SK-N-SH (cell line): ENCODE results near the gene APOO. TPM values are rescaled to one million over a fixed set of nuclear protein-coding genes. Genes with fewer than 3 reads are reported as not detected.

Experiments
- CTCF ChIA-PET: fragments of 300-600, 350-600 bp; formaldehyde crosslinking; extraction: SDS; loops from one replicate; lab custom pipeline; 2021; lab: Yijun Ruan, JAX
- POLR2A ChIA-PET: fragments of 350-600 bp; sonication (Branson Sonifier 250); formaldehyde crosslinking; extraction: SDS; loops from one replicate; lab custom pipeline; 2020; ENCODE audit warnings: antibody characterized with exemption, inconsistent platforms; lab: Yijun Ruan, JAX
- DNase-seq: peaks from one replicate; pipeline ENCODE4 v3.0.0; 2012
- H2AFZ ChIP-seq: fragments of 200-600 bp; sonication (generic); 2 replicates; pipeline ENCODE4 v1.8.1; 2016; ENCODE audit warnings: antibody characterized with exemption, mild to moderate bottlenecking, low read depth
- H3F3A ChIP-seq: fragments of 200-600 bp; sonication (generic); replicated peaks from 2 replicates; pipeline ENCODE3; 2016; ENCODE audit warnings: antibody characterized with exemption, mild to moderate bottlenecking; ENCODE audit not compliant: insufficient read depth
- H3K27ac ChIP-seq, 2 experiments: fragments of 200-500 bp in 1 of 2; fragments of 200-600 bp in 1 of 2; sonication (Bioruptor generic) in 1 of 2; sonication (generic), shearing (Covaris generic) in 1 of 2; 2 replicates each; pipeline versions ENCODE4 v1.5.1 to v1.6.1; 2014 to 2016; ENCODE audit warnings: low read depth in 2 of 2, inconsistent platforms in 1 of 2, low read length in 1 of 2, mild to moderate bottlenecking in 1 of 2, mixed read lengths in 1 of 2
- H3K27me3 ChIP-seq: fragments of 200-600 bp; sonication (generic), shearing (Covaris generic); 2 replicates; pipeline ENCODE4 v1.6.1; 2016; ENCODE audit warnings: mixed run types; ENCODE audit not compliant: insufficient read depth
- H3K36me3 ChIP-seq, 2 experiments: fragments of 200-500 bp in 1 of 2; fragments of 200-600 bp in 1 of 2; sonication (Bioruptor generic) in 1 of 2; sonication (generic) in 1 of 2; replicated peaks in 1 of 2; 2 replicates each; pipeline versions ENCODE3 to v1.5.1; 2014 to 2016; ENCODE audit warnings: low read length in 1 of 2, mild to moderate bottlenecking in 1 of 2; ENCODE audit not compliant: insufficient read depth in 2 of 2, control insufficient read depth in 1 of 2
- H3K4me1 ChIP-seq, 2 experiments: fragments of 200-500 bp in 1 of 2; fragments of 200-600 bp in 1 of 2; sonication (Bioruptor generic) in 1 of 2; sonication (generic), shearing (Covaris generic) in 1 of 2; 2 replicates each; pipeline versions ENCODE4 v1.5.1 to v1.6.1; 2014 to 2016; ENCODE audit warnings: low read depth in 1 of 2, low read length in 1 of 2, mixed run types in 1 of 2; ENCODE audit not compliant: insufficient read depth in 2 of 2, control insufficient read depth in 1 of 2
- H3K4me2 ChIP-seq: fragments of 200-600 bp; sonication (generic), shearing (Covaris generic); 2 replicates; pipeline ENCODE4 v1.6.1; 2017; ENCODE audit warnings: mixed run types
- H3K4me3 ChIP-seq, 2 experiments: fragments of 200-500 bp in 1 of 2; fragments of 200-600 bp in 1 of 2; sonication (Bioruptor generic) in 1 of 2; sonication (generic), shearing (Covaris generic) in 1 of 2; 2 replicates each; pipeline versions ENCODE4 v1.5.1 to v1.8.1; 2014 to 2016; ENCODE audit warnings: low read depth in 2 of 2, inconsistent platforms in 1 of 2, low read length in 1 of 2, mild to moderate bottlenecking in 1 of 2, mixed read lengths in 1 of 2, moderate library complexity in 1 of 2
- H3K79me2 ChIP-seq: fragments of 200-600 bp; sonication (generic); 2 replicates; pipeline ENCODE4 v1.8.1; 2017; ENCODE audit warnings: mild to moderate bottlenecking; ENCODE audit not compliant: insufficient read depth
- H3K9ac ChIP-seq: fragments of 200-600 bp; sonication (generic); 2 replicates; pipeline ENCODE4 v1.6.1; 2017; ENCODE audit warnings: mixed run types
- H3K9me2 ChIP-seq: fragments of 200-600 bp; sonication (generic); 2 replicates; pipeline ENCODE4 v1.6.1; 2017; ENCODE audit warnings: mixed run types
- H3K9me3 ChIP-seq: fragments of 200-600 bp; sonication (generic); 2 replicates; pipeline ENCODE4 v1.6.1; 2017; ENCODE audit warnings: mixed run types, mild to moderate bottlenecking, moderate library complexity
- H4K20me1 ChIP-seq: fragments of 200-600 bp; sonication (generic); 2 replicates; pipeline ENCODE4 v1.6.1; 2017; ENCODE audit warnings: mild to moderate bottlenecking, mixed run types; ENCODE audit not compliant: insufficient read depth
- EZH2phosphoT487 ChIP-seq: fragments of 200-600 bp; sonication (generic); IDR thresholded peaks from 2 replicates; pipeline ENCODE4 v1.6.1; 2017; ENCODE audit warnings: low read depth, mixed run types, mild to moderate bottlenecking, antibody characterized with exemption, moderate library complexity, borderline replicate concordance
- FOSL2 ChIP-seq: IDR thresholded peaks from 2 replicates; pipeline ENCODE4 v1.4.0; 2012; ENCODE audit warnings: low read depth, mild to moderate bottlenecking, moderate library complexity, borderline replicate concordance
- FOXJ3 ChIP-seq: sonication (generic); formaldehyde crosslinking; IDR thresholded peaks from 2 replicates; pipeline ENCODE4 v1.5.1; 2020; ENCODE audit warnings: mild to moderate bottlenecking, missing genetic modification reagents
- FOXM1 ChIP-seq: IDR thresholded peaks from 2 replicates; pipeline ENCODE4 v1.4.0; 2012; ENCODE audit warnings: low read depth, mild to moderate bottlenecking
- GABPA ChIP-seq: IDR thresholded peaks from 2 replicates; pipeline ENCODE4 v1.4.0; 2012; ENCODE audit warnings: low read depth, mild to moderate bottlenecking
- JUND ChIP-seq: IDR thresholded peaks from 2 replicates; pipeline ENCODE4 v1.4.0; 2012
- REST ChIP-seq: IDR thresholded peaks from 2 replicates; pipeline ENCODE4 v1.6.1; 2012; ENCODE audit warnings: mild to moderate bottlenecking, low read depth, low read length, moderate library complexity
- RFX5 ChIP-seq: IDR thresholded peaks from 2 replicates; pipeline ENCODE4 v1.6.1; 2012; ENCODE audit warnings: mild to moderate bottlenecking, improper control_type of control experiment, low read length
- RXRA ChIP-seq: IDR thresholded peaks from 2 replicates; pipeline ENCODE4 v1.4.0; 2012; ENCODE audit warnings: low read depth, mild to moderate bottlenecking, borderline replicate concordance
- WGBS: methylation state at CpG from one replicate; pipeline ENCODE4 v1.1.6; 2017; ENCODE audit warnings: low lambda C conversion rate; 5-methylcytosine and 5-hydroxymethylcytosine counted together
- polyA plus RNA-seq, 3 experiments: library from polyadenylated mRNA; depleted of rRNA; stranded (reverse); fragments of >200 nt; gene quantifications; 2 replicates each; pipeline ENCODE4 v1.2.3, GENCODE V29; 2012
- TF ChIP-seq, protein P1 (sequence below): fragments of 150-350 bp; IDR thresholded peaks from 2 replicates; pipeline ENCODE4 v1.6.1; 2017; ENCODE audit warnings: antibody characterized with exemption, low read length, low read depth, borderline replicate concordance
- TF ChIP-seq, protein P2 (sequence below): fragments of 200-600 bp; sonication (generic); IDR thresholded peaks from 2 replicates; pipeline ENCODE4 v1.6.1; 2017; ENCODE audit warnings: antibody characterized with exemption, mild to moderate bottlenecking, moderate library complexity
- TF ChIP-seq, protein P3 (sequence below): IDR thresholded peaks from 2 replicates; pipeline ENCODE4 v1.4.0; 2012; ENCODE audit warnings: low read depth, borderline replicate concordance

Gene APOO
- polyA plus RNA-seq, 1 of the 3 experiments (the other 2 are of a cell fraction), result 22.0 TPM

DNA sequence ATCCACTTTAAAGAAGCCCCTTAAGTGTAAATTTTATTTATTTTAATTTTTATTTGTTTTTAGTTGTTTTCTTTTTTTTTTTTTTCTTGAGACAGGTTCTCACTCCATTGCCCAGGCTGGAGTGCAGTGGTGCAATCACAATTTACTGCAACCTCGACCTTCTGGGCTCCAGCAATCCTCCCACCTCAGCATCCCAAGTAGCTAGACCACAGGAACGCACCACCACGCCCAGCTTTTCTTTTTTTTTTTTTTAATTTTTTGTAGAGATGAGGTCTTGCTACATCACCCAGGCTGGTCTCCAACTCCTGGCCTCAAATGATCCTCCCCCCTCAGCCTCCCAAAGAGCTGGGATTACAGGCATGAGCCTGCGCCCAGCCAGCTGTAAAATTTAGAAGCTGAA, 118.8 kb downstream of the APOO start:
- Histone ChIP-seq H3K4me3 (no peak overlapping the region), H2AFZ (no peak overlapping the region), H3K9me2 (no peaks in the 10 kb centered on the region), H3K27ac (no peak overlapping the region), H3K9me3 (no peaks in the 10 kb centered on the region), H3F3A (peaks cover 8% of the 10 kb centered on the region), H4K20me1 (0 out of 2 replicates have a peak, but pooled peaks cover 5% of the 10 kb centered on the region), H3K36me3 (peaks cover 0 to 10% of the 10 kb centered on the region in 2 experiments), H3K27me3 (no peaks in the 10 kb centered on the region; the same call in 1 of the 2 replicates), H3K4me1 (no peaks in the 10 kb centered on the region), H3K4me2 (no peak overlapping the region), H3K9ac (no peak overlapping the region), H3K79me2 (peaks cover 8% of the 10 kb centered on the region)
- ChIA-PET POLR2A (no interaction called here), CTCF (interaction anchor here (1.0 kb wide), 1 partner anchor 113 kb away, joined by 6 read pairs; no protein-coding TSS in a partner anchor)
- TF ChIP-seq FOSL2 (no peak), FOXM1 (no peak), FOXJ3 (CRISPR knock-in tag) (no peak), EZH2phosphoT487 (no peak), REST (no peak), RFX5 (no peak), GABPA (no peak), RXRA (no peak), JUND (no peak)
- TF ChIP-seq, protein P1, sequence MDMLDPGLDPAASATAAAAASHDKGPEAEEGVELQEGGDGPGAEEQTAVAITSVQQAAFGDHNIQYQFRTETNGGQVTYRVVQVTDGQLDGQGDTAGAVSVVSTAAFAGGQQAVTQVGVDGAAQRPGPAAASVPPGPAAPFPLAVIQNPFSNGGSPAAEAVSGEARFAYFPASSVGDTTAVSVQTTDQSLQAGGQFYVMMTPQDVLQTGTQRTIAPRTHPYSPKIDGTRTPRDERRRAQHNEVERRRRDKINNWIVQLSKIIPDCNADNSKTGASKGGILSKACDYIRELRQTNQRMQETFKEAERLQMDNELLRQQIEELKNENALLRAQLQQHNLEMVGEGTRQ, result no peak
- TF ChIP-seq, protein P2, sequence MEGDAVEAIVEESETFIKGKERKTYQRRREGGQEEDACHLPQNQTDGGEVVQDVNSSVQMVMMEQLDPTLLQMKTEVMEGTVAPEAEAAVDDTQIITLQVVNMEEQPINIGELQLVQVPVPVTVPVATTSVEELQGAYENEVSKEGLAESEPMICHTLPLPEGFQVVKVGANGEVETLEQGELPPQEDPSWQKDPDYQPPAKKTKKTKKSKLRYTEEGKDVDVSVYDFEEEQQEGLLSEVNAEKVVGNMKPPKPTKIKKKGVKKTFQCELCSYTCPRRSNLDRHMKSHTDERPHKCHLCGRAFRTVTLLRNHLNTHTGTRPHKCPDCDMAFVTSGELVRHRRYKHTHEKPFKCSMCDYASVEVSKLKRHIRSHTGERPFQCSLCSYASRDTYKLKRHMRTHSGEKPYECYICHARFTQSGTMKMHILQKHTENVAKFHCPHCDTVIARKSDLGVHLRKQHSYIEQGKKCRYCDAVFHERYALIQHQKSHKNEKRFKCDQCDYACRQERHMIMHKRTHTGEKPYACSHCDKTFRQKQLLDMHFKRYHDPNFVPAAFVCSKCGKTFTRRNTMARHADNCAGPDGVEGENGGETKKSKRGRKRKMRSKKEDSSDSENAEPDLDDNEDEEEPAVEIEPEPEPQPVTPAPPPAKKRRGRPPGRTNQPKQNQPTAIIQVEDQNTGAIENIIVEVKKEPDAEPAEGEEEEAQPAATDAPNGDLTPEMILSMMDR, result no peak
- TF ChIP-seq, protein P3, sequence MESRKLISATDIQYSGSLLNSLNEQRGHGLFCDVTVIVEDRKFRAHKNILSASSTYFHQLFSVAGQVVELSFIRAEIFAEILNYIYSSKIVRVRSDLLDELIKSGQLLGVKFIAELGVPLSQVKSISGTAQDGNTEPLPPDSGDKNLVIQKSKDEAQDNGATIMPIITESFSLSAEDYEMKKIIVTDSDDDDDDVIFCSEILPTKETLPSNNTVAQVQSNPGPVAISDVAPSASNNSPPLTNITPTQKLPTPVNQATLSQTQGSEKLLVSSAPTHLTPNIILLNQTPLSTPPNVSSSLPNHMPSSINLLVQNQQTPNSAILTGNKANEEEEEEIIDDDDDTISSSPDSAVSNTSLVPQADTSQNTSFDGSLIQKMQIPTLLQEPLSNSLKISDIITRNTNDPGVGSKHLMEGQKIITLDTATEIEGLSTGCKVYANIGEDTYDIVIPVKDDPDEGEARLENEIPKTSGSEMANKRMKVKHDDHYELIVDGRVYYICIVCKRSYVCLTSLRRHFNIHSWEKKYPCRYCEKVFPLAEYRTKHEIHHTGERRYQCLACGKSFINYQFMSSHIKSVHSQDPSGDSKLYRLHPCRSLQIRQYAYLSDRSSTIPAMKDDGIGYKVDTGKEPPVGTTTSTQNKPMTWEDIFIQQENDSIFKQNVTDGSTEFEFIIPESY, result no peak
- WGBS, result 43% methylated on average over 4 of the region's 4 CpGs
- no peak for DNase-seq
